Liver (tissue), 9 donors: ENCODE measurements around the gene KL. TPM values are rescaled to one million over a fixed set of nuclear protein-coding genes. Genes with fewer than 3 reads are reported as not detected.

ENCODE experiments used
- DNase-seq: peaks from one replicate; pipeline ENCODE4 v3.0.0-alpha.2; 2017; ENCODE audit warnings: low spot score
- H3K27ac ChIP-seq, 2 donors: one replicate each; pipeline ENCODE4 v1.7.0; 2013; ENCODE audit warnings: inconsistent platforms in 2 of 2, low read length in 2 of 2, control low read depth in 1 of 2, low read depth in 1 of 2, mild to moderate bottlenecking in 1 of 2
- H3K27me3 ChIP-seq, 4 donors: one replicate each; pipeline versions ENCODE4 v1.6.1 to v1.7.0; 2013; ENCODE audit warnings: low read length in 3 of 4, inconsistent platforms in 1 of 4, mild to moderate bottlenecking in 1 of 4, moderate library complexity in 1 of 4; ENCODE audit not compliant: control insufficient read depth in 4 of 4, insufficient read depth in 4 of 4
- H3K36me3 ChIP-seq, 4 donors: one replicate each; pipeline versions ENCODE4 v1.6.1 to v1.7.0; 2013; ENCODE audit warnings: low read length in 3 of 4, mild to moderate bottlenecking in 3 of 4, low read depth in 1 of 4, moderate library complexity in 1 of 4; ENCODE audit not compliant: control insufficient read depth in 4 of 4, insufficient read depth in 3 of 4
- H3K4me1 ChIP-seq, 4 donors: one replicate each; pipeline versions ENCODE4 v1.6.1 to v1.7.0; 2013; ENCODE audit warnings: low read length in 3 of 4, mild to moderate bottlenecking in 3 of 4, moderate library complexity in 1 of 4; ENCODE audit not compliant: control insufficient read depth in 4 of 4, insufficient read depth in 4 of 4
- H3K4me3 ChIP-seq, 3 donors: one replicate each; pipeline versions ENCODE4 v1.6.1 to v1.7.0; 2013; ENCODE audit warnings: low read length in 3 of 3, control low read depth in 1 of 3, low read depth in 1 of 3, mild to moderate bottlenecking in 1 of 3
- H3K9ac ChIP-seq, 2 donors: one replicate each; pipeline ENCODE4 v1.7.0; 2013; ENCODE audit warnings: low read length in 2 of 2, mild to moderate bottlenecking in 2 of 2, moderate library complexity in 2 of 2, control low read depth in 1 of 2, low read depth in 1 of 2
- H3K9me3 ChIP-seq, 4 donors: one replicate each; pipeline versions ENCODE4 v1.6.1 to v1.7.0; 2013; ENCODE audit warnings: low read length in 3 of 4; ENCODE audit not compliant: control insufficient read depth in 4 of 4
- EGR1 ChIP-seq, 2 donors: IDR thresholded peaks; 2 replicates each; pipeline ENCODE4 v1.6.1; 2016 to 2018; ENCODE audit warnings: antibody characterized with exemption in 2 of 2, low read depth in 2 of 2
- FOXA1 ChIP-seq: IDR thresholded peaks from 2 replicates; pipeline ENCODE4 v1.6.1; 2016; ENCODE audit warnings: antibody characterized with exemption
- FOXA2 ChIP-seq: IDR thresholded peaks from 2 replicates; pipeline ENCODE4 v1.6.1; 2016; ENCODE audit warnings: antibody characterized with exemption
- GABPA ChIP-seq, 2 donors: IDR thresholded peaks in 1 of 2; conservative IDR thresholded peaks in 1 of 2; 2 replicates each; pipeline ENCODE4 v1.6.1; 2016; ENCODE audit warnings: antibody characterized with exemption in 2 of 2, mild to moderate bottlenecking in 1 of 2, moderate library complexity in 1 of 2
- HNF4A ChIP-seq, 2 donors: conservative IDR thresholded peaks; 2 replicates each; pipeline ENCODE4 v1.6.1; 2016; ENCODE audit warnings: antibody characterized with exemption in 2 of 2, mild to moderate bottlenecking in 2 of 2
- HNF4G ChIP-seq: IDR thresholded peaks from 2 replicates; pipeline ENCODE4 v1.6.1; 2016; ENCODE audit warnings: antibody characterized with exemption
- JUND ChIP-seq, 2 donors: IDR thresholded peaks; 2 replicates each; pipeline ENCODE4 v1.6.1; 2016; ENCODE audit warnings: antibody characterized with exemption in 2 of 2
- NR2F2 ChIP-seq: IDR thresholded peaks from 2 replicates; pipeline ENCODE4 v1.6.1; 2016; ENCODE audit warnings: antibody characterized with exemption
- RAD21 ChIP-seq, 2 donors: IDR thresholded peaks; 2 replicates each; pipeline ENCODE4 v1.6.1; 2016; ENCODE audit warnings: antibody characterized with exemption in 2 of 2, mild to moderate bottlenecking in 2 of 2
- RXRA ChIP-seq, 2 donors: IDR thresholded peaks; 2 replicates each; pipeline ENCODE4 v1.6.1; 2017 to 2018; ENCODE audit warnings: antibody characterized with exemption in 2 of 2, mild to moderate bottlenecking in 1 of 2
- SP1 ChIP-seq: IDR thresholded peaks from 2 replicates; pipeline ENCODE4 v1.6.1; 2018; ENCODE audit warnings: antibody characterized with exemption, mild to moderate bottlenecking
- TAF1 ChIP-seq: conservative IDR thresholded peaks from 2 replicates; pipeline ENCODE4 v1.6.1; 2016; ENCODE audit warnings: antibody characterized with exemption, mild to moderate bottlenecking
- YY1 ChIP-seq: IDR thresholded peaks from 2 replicates; pipeline ENCODE4 v1.6.1; 2016; ENCODE audit warnings: antibody characterized with exemption, mild to moderate bottlenecking
- WGBS: extraction: QIAGEN DNeasy Blood & Tissue Kit; methylation state at CpG from one replicate; pipeline ENCODE4 v1.1.7; 2013; 5-methylcytosine and 5-hydroxymethylcytosine counted together
- polyA plus RNA-seq, 2 donors: library from polyadenylated mRNA; stranded (reverse) in 1 of 2; unstranded in 1 of 2; fragments of 200-250 nt in 1 of 2; fragments of >200 nt in 1 of 2; fragmentation: Nextera tagmentation in 1 of 2; extraction: Ambion mirVana in 1 of 2; gene quantifications; one replicate each; pipeline versions ENCODE4 v1.2.1 to v1.2.3, GENCODE V29; 2013 to 2015
- total RNA-seq, 2 donors: library from RNA; depleted of rRNA; stranded (reverse); fragments of >200 nt; gene quantifications; one replicate each; pipeline ENCODE4 v1.2.3, GENCODE V29; 2014
- TF ChIP-seq, protein P1 (sequence below): IDR thresholded peaks from 2 replicates; pipeline ENCODE4 v1.6.1; 2016; ENCODE audit warnings: antibody characterized with exemption, mild to moderate bottlenecking
- TF ChIP-seq, protein P2 (sequence below): IDR thresholded peaks from 2 replicates; pipeline ENCODE4 v1.6.1; 2016; ENCODE audit warnings: antibody characterized with exemption
- TF ChIP-seq, protein P3 (sequence below): IDR thresholded peaks from 2 replicates; pipeline ENCODE4 v1.6.1; 2016; ENCODE audit warnings: antibody characterized with exemption
- TF ChIP-seq, protein P4 (sequence below): fragments of 150-350 bp; IDR thresholded peaks from 2 replicates; pipeline ENCODE4 v1.5.1; 2017; ENCODE audit warnings: improper control_type of control experiment, low read depth, low read length; ENCODE audit not compliant: missing input control
- TF ChIP-seq, protein P5 (sequence below): IDR thresholded peaks from 2 replicates; pipeline ENCODE4 v1.6.1; 2016; ENCODE audit warnings: antibody characterized with exemption
- donor health status: healthy.
- donor health status: healthy.
- donor health status: healthy.
- donor health status: healthy.
- donor health status: healthy.

Gene KL
- total and polyA plus RNA-seq, 4 donors: 0.13 to 0.92 (median 0.28) TPM

DNA sequence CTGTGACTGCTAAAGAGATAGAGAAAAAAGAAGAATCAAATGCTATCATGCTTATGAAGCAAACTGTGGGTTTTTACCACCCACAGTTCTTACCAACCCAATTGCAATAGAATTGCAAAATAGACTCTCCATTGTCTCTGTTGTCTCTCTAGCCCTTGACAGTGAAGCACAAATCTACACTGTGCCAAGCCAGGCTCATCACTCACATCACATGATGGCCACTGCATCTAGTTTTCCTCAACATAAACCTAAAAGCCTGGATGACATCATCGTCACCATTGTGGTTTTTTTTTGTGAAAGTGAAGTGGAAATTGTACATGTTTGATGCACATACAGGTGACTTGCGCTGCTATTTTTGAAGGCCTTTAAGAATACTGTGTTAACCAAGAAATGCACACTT, 56.1 kb downstream of the KL start (continued):
- TF ChIP-seq, protein P1, sequence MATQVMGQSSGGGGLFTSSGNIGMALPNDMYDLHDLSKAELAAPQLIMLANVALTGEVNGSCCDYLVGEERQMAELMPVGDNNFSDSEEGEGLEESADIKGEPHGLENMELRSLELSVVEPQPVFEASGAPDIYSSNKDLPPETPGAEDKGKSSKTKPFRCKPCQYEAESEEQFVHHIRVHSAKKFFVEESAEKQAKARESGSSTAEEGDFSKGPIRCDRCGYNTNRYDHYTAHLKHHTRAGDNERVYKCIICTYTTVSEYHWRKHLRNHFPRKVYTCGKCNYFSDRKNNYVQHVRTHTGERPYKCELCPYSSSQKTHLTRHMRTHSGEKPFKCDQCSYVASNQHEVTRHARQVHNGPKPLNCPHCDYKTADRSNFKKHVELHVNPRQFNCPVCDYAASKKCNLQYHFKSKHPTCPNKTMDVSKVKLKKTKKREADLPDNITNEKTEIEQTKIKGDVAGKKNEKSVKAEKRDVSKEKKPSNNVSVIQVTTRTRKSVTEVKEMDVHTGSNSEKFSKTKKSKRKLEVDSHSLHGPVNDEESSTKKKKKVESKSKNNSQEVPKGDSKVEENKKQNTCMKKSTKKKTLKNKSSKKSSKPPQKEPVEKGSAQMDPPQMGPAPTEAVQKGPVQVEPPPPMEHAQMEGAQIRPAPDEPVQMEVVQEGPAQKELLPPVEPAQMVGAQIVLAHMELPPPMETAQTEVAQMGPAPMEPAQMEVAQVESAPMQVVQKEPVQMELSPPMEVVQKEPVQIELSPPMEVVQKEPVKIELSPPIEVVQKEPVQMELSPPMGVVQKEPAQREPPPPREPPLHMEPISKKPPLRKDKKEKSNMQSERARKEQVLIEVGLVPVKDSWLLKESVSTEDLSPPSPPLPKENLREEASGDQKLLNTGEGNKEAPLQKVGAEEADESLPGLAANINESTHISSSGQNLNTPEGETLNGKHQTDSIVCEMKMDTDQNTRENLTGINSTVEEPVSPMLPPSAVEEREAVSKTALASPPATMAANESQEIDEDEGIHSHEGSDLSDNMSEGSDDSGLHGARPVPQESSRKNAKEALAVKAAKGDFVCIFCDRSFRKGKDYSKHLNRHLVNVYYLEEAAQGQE: no peak
- TF ChIP-seq FOXA1: no peak
- TF ChIP-seq SP1: no peak
- no peak for TF ChIP-seq TAF1
- TF ChIP-seq RAD21 (IDR thresholded peaks at IDR 0.05): no peak
- no peak for TF ChIP-seq FOXA2

DNA sequence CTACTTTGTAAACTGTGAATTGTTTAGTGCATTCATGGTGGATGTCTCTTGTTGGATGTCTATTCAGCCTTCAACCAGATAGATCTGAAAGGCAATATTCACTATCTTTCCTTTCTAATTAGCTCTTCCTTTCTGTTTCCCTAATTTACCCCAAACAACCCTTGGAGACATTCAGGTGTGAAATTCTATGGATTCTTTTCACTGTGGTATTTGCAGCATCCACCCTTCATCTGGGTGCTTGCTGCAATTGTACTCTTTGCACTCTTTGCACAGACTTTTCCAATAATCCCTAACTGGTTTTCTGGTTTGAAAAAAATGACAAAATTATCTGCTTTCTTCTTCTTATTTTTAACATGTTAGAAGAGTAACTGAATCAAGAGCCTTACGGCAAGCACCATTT, 56.5 kb downstream of the KL start:
- no peak for TF ChIP-seq YY1
- TF ChIP-seq, protein P2, sequence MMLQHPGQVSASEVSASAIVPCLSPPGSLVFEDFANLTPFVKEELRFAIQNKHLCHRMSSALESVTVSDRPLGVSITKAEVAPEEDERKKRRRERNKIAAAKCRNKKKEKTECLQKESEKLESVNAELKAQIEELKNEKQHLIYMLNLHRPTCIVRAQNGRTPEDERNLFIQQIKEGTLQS: no peak
- TF ChIP-seq EGR1 (IDR thresholded peaks at IDR 0.05; ENCODE audit: low read depth in 2 of 2): no peak
- TF ChIP-seq FOXA2: no peak
- TF ChIP-seq, protein P3, sequence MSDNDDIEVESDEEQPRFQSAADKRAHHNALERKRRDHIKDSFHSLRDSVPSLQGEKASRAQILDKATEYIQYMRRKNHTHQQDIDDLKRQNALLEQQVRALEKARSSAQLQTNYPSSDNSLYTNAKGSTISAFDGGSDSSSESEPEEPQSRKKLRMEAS: no peak
- no peak for TF ChIP-seq FOXA1
- no peak for TF ChIP-seq HNF4A (conservative IDR thresholded peaks at IDR 0.05)
- TF ChIP-seq, protein P4, sequence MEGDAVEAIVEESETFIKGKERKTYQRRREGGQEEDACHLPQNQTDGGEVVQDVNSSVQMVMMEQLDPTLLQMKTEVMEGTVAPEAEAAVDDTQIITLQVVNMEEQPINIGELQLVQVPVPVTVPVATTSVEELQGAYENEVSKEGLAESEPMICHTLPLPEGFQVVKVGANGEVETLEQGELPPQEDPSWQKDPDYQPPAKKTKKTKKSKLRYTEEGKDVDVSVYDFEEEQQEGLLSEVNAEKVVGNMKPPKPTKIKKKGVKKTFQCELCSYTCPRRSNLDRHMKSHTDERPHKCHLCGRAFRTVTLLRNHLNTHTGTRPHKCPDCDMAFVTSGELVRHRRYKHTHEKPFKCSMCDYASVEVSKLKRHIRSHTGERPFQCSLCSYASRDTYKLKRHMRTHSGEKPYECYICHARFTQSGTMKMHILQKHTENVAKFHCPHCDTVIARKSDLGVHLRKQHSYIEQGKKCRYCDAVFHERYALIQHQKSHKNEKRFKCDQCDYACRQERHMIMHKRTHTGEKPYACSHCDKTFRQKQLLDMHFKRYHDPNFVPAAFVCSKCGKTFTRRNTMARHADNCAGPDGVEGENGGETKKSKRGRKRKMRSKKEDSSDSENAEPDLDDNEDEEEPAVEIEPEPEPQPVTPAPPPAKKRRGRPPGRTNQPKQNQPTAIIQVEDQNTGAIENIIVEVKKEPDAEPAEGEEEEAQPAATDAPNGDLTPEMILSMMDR: no peak
- TF ChIP-seq RXRA (IDR thresholded peaks at IDR 0.05): no peak
- TF ChIP-seq JUND (IDR thresholded peaks at IDR 0.05): no peak
- no peak for TF ChIP-seq TAF1
- WGBS: 98% methylated on average over 1 of the region's 1 CpG
- Histone ChIP-seq H3K27me3 (no peaks in the 10 kb centered on the region), H3K4me1 (no peaks in the 10 kb centered on the region), H3K9me3 (no peaks in the 10 kb centered on the region), H3K27ac (no peak overlapping the region), H3K4me3 (no peak overlapping the region), H3K9ac (no peak overlapping the region), H3K36me3 (no peaks in the 10 kb centered on the region)
- no peak for DNase-seq

DNA sequence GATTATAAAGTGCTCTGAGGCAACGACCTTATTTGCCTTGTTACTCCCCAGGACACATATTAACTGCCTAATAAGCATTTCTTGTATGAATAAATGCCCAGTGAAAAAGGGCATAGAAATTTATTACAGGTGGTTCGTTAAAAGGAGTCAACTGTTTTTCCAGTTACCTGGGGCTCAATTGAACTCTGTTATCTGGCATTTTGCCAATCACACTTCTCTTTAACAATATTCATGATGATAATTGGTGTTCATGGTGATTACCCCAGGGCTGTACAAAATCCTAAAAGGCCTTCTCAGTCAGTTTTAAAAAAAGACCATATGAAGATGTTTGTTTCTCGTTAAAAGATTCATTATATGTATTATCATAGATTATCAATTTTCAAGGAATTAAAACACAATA, 57.1 kb downstream of the KL start:
- Histone ChIP-seq H3K36me3 (no peaks in the 10 kb centered on the region), H3K4me1 (no peaks in the 10 kb centered on the region), H3K27ac (no peak overlapping the region), H3K9me3 (no peaks in the 10 kb centered on the region), H3K4me3 (no peak overlapping the region), H3K9ac (no peak overlapping the region), H3K27me3 (no peaks in the 10 kb centered on the region)
- no peak for TF ChIP-seq RXRA (IDR thresholded peaks at IDR 0.05)
- TF ChIP-seq, protein P5, sequence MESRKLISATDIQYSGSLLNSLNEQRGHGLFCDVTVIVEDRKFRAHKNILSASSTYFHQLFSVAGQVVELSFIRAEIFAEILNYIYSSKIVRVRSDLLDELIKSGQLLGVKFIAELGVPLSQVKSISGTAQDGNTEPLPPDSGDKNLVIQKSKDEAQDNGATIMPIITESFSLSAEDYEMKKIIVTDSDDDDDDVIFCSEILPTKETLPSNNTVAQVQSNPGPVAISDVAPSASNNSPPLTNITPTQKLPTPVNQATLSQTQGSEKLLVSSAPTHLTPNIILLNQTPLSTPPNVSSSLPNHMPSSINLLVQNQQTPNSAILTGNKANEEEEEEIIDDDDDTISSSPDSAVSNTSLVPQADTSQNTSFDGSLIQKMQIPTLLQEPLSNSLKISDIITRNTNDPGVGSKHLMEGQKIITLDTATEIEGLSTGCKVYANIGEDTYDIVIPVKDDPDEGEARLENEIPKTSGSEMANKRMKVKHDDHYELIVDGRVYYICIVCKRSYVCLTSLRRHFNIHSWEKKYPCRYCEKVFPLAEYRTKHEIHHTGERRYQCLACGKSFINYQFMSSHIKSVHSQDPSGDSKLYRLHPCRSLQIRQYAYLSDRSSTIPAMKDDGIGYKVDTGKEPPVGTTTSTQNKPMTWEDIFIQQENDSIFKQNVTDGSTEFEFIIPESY: no peak
- TF ChIP-seq HNF4G: no peak
- no peak for TF ChIP-seq JUND (IDR thresholded peaks at IDR 0.05)
- no peak for TF ChIP-seq YY1
- TF ChIP-seq, protein P2: no peak
- no peak for TF ChIP-seq SP1
- TF ChIP-seq EGR1 (IDR thresholded peaks at IDR 0.05; ENCODE audit: low read depth in 2 of 2): no peak
- no peak for TF ChIP-seq NR2F2
- no peak for TF ChIP-seq FOXA1
- TF ChIP-seq, protein P1: no peak
- TF ChIP-seq, protein P3: no peak
- TF ChIP-seq GABPA (IDR thresholded peaks at IDR 0.05 in 1 of 2, conservative IDR thresholded peaks at IDR 0.05 in 1 of 2): no peak
- TF ChIP-seq TAF1: no peak
- no peak for DNase-seq
- WGBS: 83% methylated on average over 3 of the region's 3 CpGs
